Measurements from ENCODE around the gene GSG1L2. TPM values are rescaled to one million over a fixed set of nuclear protein-coding genes. Genes with fewer than 3 reads are reported as not detected.

GSG1L2 gene
- polyA plus RNA-seq, 3 donors = not detected

DNA sequence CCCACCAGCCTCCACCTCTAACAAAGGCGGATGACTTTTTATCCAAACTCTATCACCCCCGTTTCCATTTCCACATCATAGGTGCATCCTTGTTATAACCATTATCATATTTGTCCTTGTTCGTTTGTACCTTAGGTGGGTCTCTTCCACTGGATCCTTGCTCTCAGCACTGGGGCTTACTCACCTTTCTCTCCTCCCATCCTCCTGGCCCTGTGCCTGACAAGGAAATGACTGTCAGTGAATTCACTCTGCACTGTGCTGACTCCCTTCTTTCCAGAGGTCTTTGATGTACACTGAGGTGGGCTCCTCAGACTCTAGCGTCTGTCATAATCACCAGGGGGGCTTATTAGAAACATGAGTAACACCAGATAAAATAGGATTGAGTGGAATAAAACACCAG lies 3.1 kb downstream of the GSG1L2 start:
- WGBS (ENCODE audit: insufficient coverage) = 90% methylated on average over 2 of the region's 4 CpGs
- Histone ChIP-seq H3K36me3 (replicated peaks in 1 of 2; ENCODE audit: control insufficient read depth in 1 of 2, insufficient read depth in 2 of 2, low read length in 2 of 2) (no peaks in the 10 kb centered on the region), H2AFZ (ENCODE audit: insufficient read depth, low read depth, low read length, poor library complexity, severe bottlenecking) (no peak overlapping the region), H3K4me2 (replicated peaks; ENCODE audit: extremely low read depth, low read length, poor library complexity, severe bottlenecking) (no peak overlapping the region), H3K79me2 (ENCODE audit: insufficient read depth, low read length) (no peaks in the 10 kb centered on the region), H3K27ac (ENCODE audit: low read depth in 1 of 2, low read length in 2 of 2) (no peak overlapping the region), H3K4me3 (replicated peaks in 1 of 3; ENCODE audit: low read depth in 2 of 3, low read length in 3 of 3) (no peak overlapping the region), H3K27me3 (ENCODE audit: control insufficient read depth in 2 of 2, insufficient read depth in 2 of 2, low read length in 2 of 2) (no peaks in the 10 kb centered on the region), H3K4me1 (ENCODE audit: control insufficient read depth in 1 of 2, insufficient read depth in 2 of 2, low read length in 2 of 2) (no peaks in the 10 kb centered on the region), H4K20me1 (ENCODE audit: insufficient read depth, low read length) (no peaks in the 10 kb centered on the region), H3K9me3 (replicated peaks in 1 of 2; ENCODE audit: control insufficient read depth in 1 of 2, insufficient read depth in 1 of 2, low read length in 2 of 2) (no peaks in the 10 kb centered on the region), H3K9ac (ENCODE audit: insufficient read depth, low read length, poor library complexity, severe bottlenecking) (no peak overlapping the region)
- peaks cover 0 to 1% (median 0%) of the 10 kb centered on the region in 7 donors for H3K9me3 Mint-ChIP-seq
- no peaks in the 10 kb centered on the region for H3K4me1 Mint-ChIP-seq
- H3K27me3 Mint-ChIP-seq (ENCODE audit: low read depth in 3 of 3) = peaks cover 0 to 2% (median 1%) of the 10 kb centered on the region in 3 donors
- TF ChIP-seq CTCF (IDR thresholded peaks at IDR 0.05) = no peak
- H3K4me3 Mint-ChIP-seq = no peak overlapping the region
- no peak overlapping the region for H3K27ac Mint-ChIP-seq
- H3K36me3 Mint-ChIP-seq = no peaks in the 10 kb centered on the region
- intact Hi-C loops (cut with micrococcal nuclease) = no loop called here
- DNase-seq = no peak

- H3K36me3 ChIP-seq (replicated peaks in 1 of 2; ENCODE audit: control insufficient read depth in 1 of 2, insufficient read depth in 2 of 2, low read length in 2 of 2) = no peaks in the 10 kb centered on the region
- no peaks in the 10 kb centered on the region for H3K36me3 Mint-ChIP-seq
- H3K27me3 ChIP-seq (ENCODE audit: control insufficient read depth in 2 of 2, insufficient read depth in 2 of 2, low read length in 2 of 2) = no peaks in the 10 kb centered on the region
- no peak for TF ChIP-seq CTCF (IDR thresholded peaks at IDR 0.05)
- no peak overlapping the region for H3K4me3 ChIP-seq (replicated peaks in 1 of 3; ENCODE audit: low read depth in 2 of 3, low read length in 3 of 3)
- intact Hi-C loops (cut with micrococcal nuclease) = no loop called here
- H2AFZ ChIP-seq (ENCODE audit: insufficient read depth, low read depth, low read length, poor library complexity, severe bottlenecking) = no peak overlapping the region
- no peak for DNase-seq
- no peaks in the 10 kb centered on the region for H3K9me3 ChIP-seq (replicated peaks in 1 of 2; ENCODE audit: control insufficient read depth in 1 of 2, insufficient read depth in 1 of 2, low read length in 2 of 2)
- H3K27me3 Mint-ChIP-seq (ENCODE audit: low read depth in 3 of 3) = peaks cover 0 to 2% (median 1%) of the 10 kb centered on the region in 3 donors
- no peak overlapping the region for H3K9ac ChIP-seq (ENCODE audit: insufficient read depth, low read length, poor library complexity, severe bottlenecking)
- WGBS (ENCODE audit: insufficient coverage) = 49% methylated on average over 4 of the region's 8 CpGs
- H3K4me3 Mint-ChIP-seq = no peak overlapping the region
- H3K9me3 Mint-ChIP-seq = peaks cover 0 to 2% (median 0%) of the 10 kb centered on the region in 7 donors
- H3K4me1 ChIP-seq (ENCODE audit: control insufficient read depth in 1 of 2, insufficient read depth in 2 of 2, low read length in 2 of 2) = no peaks in the 10 kb centered on the region
- no peaks in the 10 kb centered on the region for H3K79me2 ChIP-seq (ENCODE audit: insufficient read depth, low read length)
- no peak overlapping the region for H3K27ac Mint-ChIP-seq
- H3K4me2 ChIP-seq (replicated peaks; ENCODE audit: extremely low read depth, low read length, poor library complexity, severe bottlenecking) = no peak overlapping the region
- no peak overlapping the region for H3K27ac ChIP-seq (ENCODE audit: low read depth in 1 of 2, low read length in 2 of 2)
- no peaks in the 10 kb centered on the region for H3K4me1 Mint-ChIP-seq
- H4K20me1 ChIP-seq (ENCODE audit: insufficient read depth, low read length) = no peaks in the 10 kb centered on the region
Measured at GRCh38 chr17:9817086-9817485, 4.8 kb downstream of the GSG1L2 start.
